Dermis blood vessel endothelial cell (primary cell): ENCODE results near the gene KCNT2. TPM values are rescaled to one million over a fixed set of nuclear protein-coding genes. Genes with fewer than 3 reads are reported as not detected.
"Not testable (repeated sequence)": the region's sequence is repeated elsewhere in the genome, so short reads cannot be mapped to it uniquely, and the experiment has no call there.

Source experiments
- DNase-seq: peaks from one replicate; pipeline ENCODE4 v3.0.0; 2010
- total RNA-seq: library from RNA; depleted of rRNA; stranded (reverse); fragments of >200 nt; gene quantifications from 2 replicates; pipeline ENCODE4 v1.2.3, GENCODE V29; 2014

The KCNT2 gene
- total RNA-seq = 0.14 and 0.17 TPM in 2 replicates

- DNase-seq = no peak
These were observed at the start of gene KCNT2 for GRCh38 chr1:196608390-196609369. Gene KCNT2 (minus strand): TSS chr1:196608440. CDS start chr1:196608309, 131 bp downstream.

GRCh38 chr1:196655494-196655893 lies 47.3 kb upstream of the KCNT2 start:
- DNase-seq = no peak

GRCh38 chr1:196655071-196655470 lies 46.8 kb upstream of the KCNT2 start:
- no peak for DNase-seq

GRCh38 chr1:196654271-196654670 lies 46.0 kb upstream of the KCNT2 start:
- no peak for DNase-seq

- peak; percentile 3 for DNase-seq
These were observed 43.5 kb upstream of the KCNT2 start, which contains the start of gene CFH for GRCh38 chr1:196651637-196652215. Gene CFH (plus strand): TSS chr1:196652043. CDS start chr1:196652118, 75 bp downstream.

- no peak for DNase-seq
These were observed 42.8 kb upstream of the KCNT2 start for GRCh38 chr1:196651079-196651478.

- DNase-seq = no peak
These were observed 42.2 kb upstream of the KCNT2 start for GRCh38 chr1:196650403-196650802.

- no peak for DNase-seq
These were observed 41.8 kb upstream of the KCNT2 start for GRCh38 chr1:196649990-196650389.

GRCh38 chr1:196640976-196641375 lies 32.7 kb upstream of the KCNT2 start:
- DNase-seq = no peak

GRCh38 chr1:196639291-196639690 lies 31.1 kb upstream of the KCNT2 start:
- not testable (repeated sequence) for DNase-seq

GRCh38 chr1:196638466-196638865 lies 30.2 kb upstream of the KCNT2 start:
- no peak for DNase-seq

GRCh38 chr1:196637606-196638005 lies 29.4 kb upstream of the KCNT2 start:
- DNase-seq = no peak

- DNase-seq = no peak
These were observed 20.6 kb upstream of the KCNT2 start for GRCh38 chr1:196628838-196629237.

- DNase-seq = no peak
These were observed 14.8 kb upstream of the KCNT2 start for GRCh38 chr1:196623079-196623478.

GRCh38 chr1:196619721-196620120 lies 11.5 kb upstream of the KCNT2 start:
- DNase-seq = no peak

- no peak for DNase-seq
These were observed 3.6 kb upstream of the KCNT2 start for GRCh38 chr1:196611873-196612272.

- DNase-seq = no peak
These were observed 1.1 kb upstream of the KCNT2 start for GRCh38 chr1:196609370-196609737.

- no peak for DNase-seq
These were observed 259 bp downstream of the KCNT2 start for GRCh38 chr1:196607981-196608380.

GRCh38 chr1:196603651-196604050 lies 4.6 kb downstream of the KCNT2 start:
- DNase-seq = no peak

- DNase-seq = no peak
These were observed 9.1 kb downstream of the KCNT2 start for GRCh38 chr1:196598942-196599748.

GRCh38 chr1:196594700-196595099 lies 13.5 kb downstream of the KCNT2 start:
- no peak for DNase-seq

- DNase-seq = no peak
These were observed 14.3 kb downstream of the KCNT2 start for GRCh38 chr1:196593955-196594354.

- no peak for DNase-seq
These were observed 17.3 kb downstream of the KCNT2 start for GRCh38 chr1:196590959-196591358.
